OCI-LY7 (cell line): ENCODE data around the gene SFSWAP.
"Not testable (repeated sequence)": the region's sequence is repeated elsewhere in the genome, so short reads cannot be mapped to it uniquely, and the experiment has no call there.

Source experiments
- EZH2phosphoT487 ChIP-seq: fragments of 200-600 bp; sonication (generic); IDR thresholded peaks from 2 replicates; pipeline ENCODE4 v1.6.1; 2018; ENCODE audit warnings: low read depth, borderline replicate concordance, mild to moderate bottlenecking, mixed run types, antibody characterized with exemption, low read length, moderate library complexity, mixed read lengths
- TF ChIP-seq, protein P1 (sequence below): fragments of 200-600 bp; sonication (generic); conservative IDR thresholded peaks from 2 replicates; pipeline ENCODE4 v1.5.1; 2014; ENCODE audit warnings: mild to moderate bottlenecking, antibody characterized with exemption, low read length, moderate library complexity, mixed read lengths

DNA sequence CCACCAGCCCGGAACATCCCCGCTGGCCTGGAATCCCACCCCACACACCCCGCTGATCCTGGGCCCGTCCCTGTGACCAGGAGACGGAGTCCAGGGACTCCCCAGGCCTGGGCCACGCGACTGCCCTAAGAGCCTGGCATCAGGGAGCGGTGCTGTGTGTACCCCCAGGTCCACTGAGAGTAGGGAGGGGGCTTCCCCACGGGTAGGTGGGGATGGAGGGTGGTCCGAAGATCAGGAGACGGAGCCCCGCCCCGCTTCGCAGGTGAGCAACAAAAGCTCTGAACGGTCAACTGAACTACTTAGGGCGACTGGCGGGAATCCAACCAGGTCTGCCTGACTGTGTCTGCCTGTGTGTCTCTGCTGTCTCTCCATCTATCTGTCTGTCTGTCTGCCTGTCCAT lies 45.2 kb upstream of the SFSWAP start:
- TF ChIP-seq, protein P1, sequence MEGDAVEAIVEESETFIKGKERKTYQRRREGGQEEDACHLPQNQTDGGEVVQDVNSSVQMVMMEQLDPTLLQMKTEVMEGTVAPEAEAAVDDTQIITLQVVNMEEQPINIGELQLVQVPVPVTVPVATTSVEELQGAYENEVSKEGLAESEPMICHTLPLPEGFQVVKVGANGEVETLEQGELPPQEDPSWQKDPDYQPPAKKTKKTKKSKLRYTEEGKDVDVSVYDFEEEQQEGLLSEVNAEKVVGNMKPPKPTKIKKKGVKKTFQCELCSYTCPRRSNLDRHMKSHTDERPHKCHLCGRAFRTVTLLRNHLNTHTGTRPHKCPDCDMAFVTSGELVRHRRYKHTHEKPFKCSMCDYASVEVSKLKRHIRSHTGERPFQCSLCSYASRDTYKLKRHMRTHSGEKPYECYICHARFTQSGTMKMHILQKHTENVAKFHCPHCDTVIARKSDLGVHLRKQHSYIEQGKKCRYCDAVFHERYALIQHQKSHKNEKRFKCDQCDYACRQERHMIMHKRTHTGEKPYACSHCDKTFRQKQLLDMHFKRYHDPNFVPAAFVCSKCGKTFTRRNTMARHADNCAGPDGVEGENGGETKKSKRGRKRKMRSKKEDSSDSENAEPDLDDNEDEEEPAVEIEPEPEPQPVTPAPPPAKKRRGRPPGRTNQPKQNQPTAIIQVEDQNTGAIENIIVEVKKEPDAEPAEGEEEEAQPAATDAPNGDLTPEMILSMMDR, result not testable (repeated sequence)
- TF ChIP-seq EZH2phosphoT487, result not testable (repeated sequence)
